H1 (cell line): ENCODE measurements around the gene ZNF837. TPM values are rescaled to one million over a fixed set of nuclear protein-coding genes. Genes with fewer than 3 reads are reported as not detected.

ENCODE experiments used
- CTCF ChIA-PET: fragments of 300-600 bp; sonication (Branson Sonifier 250); formaldehyde crosslinking; loops from one replicate; lab custom pipeline; 2021; ENCODE audit not compliant: partially characterized antibody; lab: Charles Lee
- POLR2A ChIA-PET: fragments of 300-600 bp; sonication (Branson Sonifier 250); formaldehyde crosslinking; loops from one replicate; lab custom pipeline; 2021; ENCODE audit warnings: inconsistent platforms; ENCODE audit not compliant: partially characterized antibody; lab: Charles Lee
- DNase-seq, 2 experiments: peaks; one replicate each; pipeline versions ENCODE4 v3.0.0 to v3.0.0-alpha.2; 2010 to 2022; ENCODE audit warnings: low spot score in 2 of 2, low read depth in 1 of 2, mixed read lengths in 1 of 2
- FAIRE-seq: peaks from 2 replicates; lab custom pipeline; 2011; peaks lifted over from hg19 to GRCh38; lab: Jason Lieb, UNC
- H2AFZ ChIP-seq: 2 replicates; pipeline ENCODE4 v1.8.1; 2012; ENCODE audit warnings: low read length, inconsistent platforms
- H2AK5ac ChIP-seq: 2 replicates; pipeline ENCODE4 v1.6.1; 2013; ENCODE audit warnings: low read depth, low read length
- H2BK120ac ChIP-seq: replicated peaks from 2 replicates; pipeline ENCODE3; 2013; ENCODE audit warnings: low read depth, low read length, inconsistent platforms
- H2BK12ac ChIP-seq: 2 replicates; pipeline ENCODE4 v1.6.1; 2013; ENCODE audit warnings: low read depth, low read length
- H2BK15ac ChIP-seq: 2 replicates; pipeline ENCODE4 v1.6.1; 2013; ENCODE audit warnings: low read length
- H2BK20ac ChIP-seq: 2 replicates; pipeline ENCODE4 v1.6.1; 2013; ENCODE audit warnings: low read length
- H2BK5ac ChIP-seq: 2 replicates; pipeline ENCODE4 v1.6.1; 2013; ENCODE audit warnings: low read depth, low read length
- H3K14ac ChIP-seq: 2 replicates; pipeline ENCODE4 v1.6.1; 2013; ENCODE audit warnings: inconsistent platforms; ENCODE audit not compliant: insufficient read length
- H3K18ac ChIP-seq: 2 replicates; pipeline ENCODE4 v1.6.1; 2013; ENCODE audit warnings: low read length; ENCODE audit errors: extremely low read depth
- H3K23ac ChIP-seq: 2 replicates; pipeline ENCODE4 v1.6.1; 2013; ENCODE audit warnings: inconsistent platforms; ENCODE audit not compliant: insufficient read length
- H3K23me2 ChIP-seq: 2 replicates; pipeline ENCODE4 v1.6.1; 2013; ENCODE audit warnings: low read depth, low read length
- H3K27ac ChIP-seq: 2 replicates; pipeline ENCODE4 v1.6.1; 2011; ENCODE audit warnings: low read depth, low read length, inconsistent platforms
- H3K27me3 ChIP-seq, 4 experiments: replicated peaks in 1 of 4; 1 replicate in 1 of 4; 2 replicates in 3 of 4; pipeline versions ENCODE4 v1.6.1 to v1.8.1; 2011 to 2013; ENCODE audit warnings: low read length in 3 of 4, mild to moderate bottlenecking in 3 of 4, inconsistent platforms in 2 of 4, mixed read lengths in 2 of 4, moderate library complexity in 1 of 4; ENCODE audit not compliant: control insufficient read depth in 3 of 4, insufficient read depth in 3 of 4; ENCODE audit errors: extremely low read depth in 1 of 4
- H3K36me3 ChIP-seq, 4 experiments: 2 replicates each; pipeline versions ENCODE4 v1.6.1 to v1.8.1; 2011 to 2013; ENCODE audit warnings: mild to moderate bottlenecking in 4 of 4, low read length in 3 of 4, moderate library complexity in 2 of 4, control low read depth in 1 of 4, inconsistent platforms in 1 of 4; ENCODE audit not compliant: insufficient read depth in 4 of 4, control insufficient read depth in 2 of 4
- H3K4ac ChIP-seq: replicated peaks from 2 replicates; pipeline ENCODE3; 2013; ENCODE audit warnings: low read length, low read depth, mixed read lengths, inconsistent platforms; ENCODE audit not compliant: insufficient read length
- H3K4me1 ChIP-seq, 4 experiments: replicated peaks in 1 of 4; 1 replicate in 1 of 4; 2 replicates in 3 of 4; pipeline versions ENCODE4 v1.6.1 to v1.8.1; 2011 to 2013; ENCODE audit warnings: low read length in 3 of 4, inconsistent platforms in 2 of 4, mixed read lengths in 1 of 4; ENCODE audit not compliant: insufficient read depth in 4 of 4, control insufficient read depth in 3 of 4
- H3K4me2 ChIP-seq, 2 experiments: 2 replicates each; pipeline versions ENCODE4 v1.6.1 to v1.8.1; 2011 to 2013; ENCODE audit warnings: low read depth in 2 of 2, low read length in 2 of 2, control low read depth in 1 of 2, inconsistent platforms in 1 of 2, mild to moderate bottlenecking in 1 of 2; ENCODE audit not compliant: insufficient read depth in 1 of 2
- H3K4me3 ChIP-seq, 4 experiments: fragments of 200-600, 300-600 bp in 1 of 4; sonication (generic), shearing (Covaris generic), sonication (Bioruptor Twin) in 1 of 4; 2 replicates each; pipeline versions ENCODE4 v1.5.1 to v1.8.1; 2011 to 2016; ENCODE audit warnings: low read length in 4 of 4, low read depth in 3 of 4, control low read depth in 2 of 4, inconsistent platforms in 2 of 4, mild to moderate bottlenecking in 2 of 4, mixed read lengths in 1 of 4, moderate library complexity in 1 of 4; ENCODE audit not compliant: insufficient read depth in 2 of 4; ENCODE audit errors: extremely low read depth in 1 of 4
- H3K56ac ChIP-seq: replicated peaks from 2 replicates; pipeline ENCODE3; 2013; ENCODE audit warnings: low read depth, mild to moderate bottlenecking, mixed read lengths, low read length, inconsistent platforms; ENCODE audit not compliant: insufficient read length
- H3K79me1 ChIP-seq: 2 replicates; pipeline ENCODE4 v1.6.1; 2013; ENCODE audit warnings: low read depth, low read length, control low read depth
- H3K79me2 ChIP-seq, 2 experiments: 2 replicates each; pipeline versions ENCODE4 v1.6.1 to v1.8.1; 2012 to 2013; ENCODE audit warnings: low read length in 2 of 2, mild to moderate bottlenecking in 2 of 2, inconsistent platforms in 1 of 2; ENCODE audit not compliant: insufficient read depth in 2 of 2, control insufficient read depth in 1 of 2
- H3K9ac ChIP-seq, 4 experiments: replicated peaks in 1 of 4; 1 replicate in 1 of 4; 2 replicates in 3 of 4; pipeline versions ENCODE4 v1.6.1 to v1.8.1; 2011 to 2013; ENCODE audit warnings: low read depth in 3 of 4, low read length in 3 of 4, control low read depth in 2 of 4, mild to moderate bottlenecking in 2 of 4, moderate library complexity in 2 of 4, inconsistent platforms in 1 of 4; ENCODE audit errors: extremely low read depth in 1 of 4
- H3K9me3 ChIP-seq, 2 experiments: 2 replicates each; pipeline versions ENCODE4 v1.6.1 to v1.8.1; 2012 to 2013; ENCODE audit warnings: mild to moderate bottlenecking in 2 of 2, moderate library complexity in 2 of 2, control low read depth in 1 of 2, inconsistent platforms in 1 of 2, low read depth in 1 of 2, low read length in 1 of 2, mixed read lengths in 1 of 2; ENCODE audit not compliant: insufficient read depth in 2 of 2
- H4K20me1 ChIP-seq, 2 experiments: replicated peaks in 1 of 2; 2 replicates each; pipeline versions ENCODE3 to v1.8.1; 2011 to 2013; ENCODE audit warnings: inconsistent platforms in 2 of 2, low read length in 2 of 2, mild to moderate bottlenecking in 1 of 2; ENCODE audit not compliant: insufficient read depth in 2 of 2, control insufficient read depth in 1 of 2
- H4K5ac ChIP-seq: 2 replicates; pipeline ENCODE4 v1.6.1; 2013; ENCODE audit warnings: low read length, low read depth, mixed read lengths, inconsistent platforms; ENCODE audit not compliant: insufficient read length
- H4K8ac ChIP-seq: 2 replicates; pipeline ENCODE4 v1.8.0; 2013; ENCODE audit warnings: mild to moderate bottlenecking, moderate library complexity, low read length, inconsistent platforms; ENCODE audit not compliant: insufficient read depth; ENCODE audit errors: extremely low read depth
- H4K91ac ChIP-seq: replicated peaks from 2 replicates; pipeline ENCODE3; 2013; ENCODE audit warnings: low read length, mixed read lengths, inconsistent platforms; ENCODE audit not compliant: insufficient read length
- E2F6 ChIP-seq: IDR thresholded peaks from 2 replicates; pipeline ENCODE4 v1.6.1; 2012; ENCODE audit warnings: inconsistent platforms
- EGR1 ChIP-seq: IDR thresholded peaks from 2 replicates; pipeline ENCODE4 v1.6.1; 2011; ENCODE audit warnings: low read depth, low read length, borderline replicate concordance
- KDM4A ChIP-seq: IDR thresholded peaks from one replicate; pipeline ENCODE4 v1.7.1; 2012; ENCODE audit warnings: low read depth, mild to moderate bottlenecking, moderate library complexity, low read length, inconsistent platforms; ENCODE audit not compliant: severe bottlenecking
- POLR2A ChIP-seq, 2 experiments: IDR thresholded peaks; 1 replicate in 1 of 2; 2 replicates in 1 of 2; pipeline ENCODE4 v1.6.1; 2011; ENCODE audit warnings: low read depth in 2 of 2, low read length in 2 of 2, mild to moderate bottlenecking in 2 of 2; ENCODE audit errors: control extremely low read depth in 1 of 2
- RBBP5 ChIP-seq: IDR thresholded peaks from 2 replicates; pipeline ENCODE4 v1.7.1; 2012; ENCODE audit warnings: low read depth, mild to moderate bottlenecking, inconsistent platforms, low read length, moderate library complexity, borderline replicate concordance
- SIN3A ChIP-seq, 2 experiments: IDR thresholded peaks in 1 of 2; conservative IDR thresholded peaks in 1 of 2; 2 replicates each; pipeline ENCODE4 v1.6.1; 2011 to 2012; ENCODE audit warnings: low read length in 2 of 2, improper control_type of control experiment in 1 of 2, low read depth in 1 of 2, mild to moderate bottlenecking in 1 of 2
- SP2 ChIP-seq: IDR thresholded peaks from 2 replicates; pipeline ENCODE4 v1.6.1; 2012; ENCODE audit warnings: mild to moderate bottlenecking, low read length, inconsistent platforms
- SUZ12 ChIP-seq: fragments of 200-600 bp; sonication (generic); IDR thresholded peaks from 2 replicates; pipeline ENCODE4 v1.6.1; 2012; ENCODE audit warnings: mild to moderate bottlenecking, inconsistent platforms, low read length, moderate library complexity, mixed read lengths
- TAF7 ChIP-seq: optimal IDR thresholded peaks from 2 replicates; pipeline ENCODE3; 2011; ENCODE audit warnings: low read depth, mild to moderate bottlenecking, inconsistent platforms, low read length, moderate library complexity, borderline replicate concordance
- TEAD4 ChIP-seq: IDR thresholded peaks from 2 replicates; pipeline ENCODE4 v1.6.1; 2012; ENCODE audit warnings: low read depth, low read length, inconsistent platforms, mixed read lengths
- WGBS, 2 experiments: shearing (Covaris generic) in 1 of 2; methylation state at CpG; one replicate each; pipeline versions ENCODE4 v1.1.6 to v1.1.7; 2013 to 2015; ENCODE audit warnings: low lambda C conversion rate in 2 of 2, mixed read lengths in 2 of 2, inconsistent platforms in 1 of 2, low coverage in 1 of 2, missing lambda C conversion rate in 1 of 2; ENCODE audit not compliant: insufficient replicate concordance in 2 of 2, insufficient coverage in 1 of 2, insufficient read length in 1 of 2; ENCODE audit errors: extremely low coverage in 1 of 2, missing lambda C conversion rate in 1 of 2; 5-methylcytosine and 5-hydroxymethylcytosine counted together
- polyA plus RNA-seq, 7 experiments: library from polyadenylated mRNA; depleted of rRNA in 3 of 7; stranded (reverse) in 5 of 7; unstranded in 2 of 7; fragments of >200 nt in 5 of 7; fragments of 200-250 nt in 2 of 7; gene quantifications; 1 replicate in 5 of 7; 2 replicates in 1 of 7; 4 replicates in 1 of 7; pipeline versions ENCODE4 v1.2.1 to v1.2.3, GENCODE V29; 2011 to 2013; ENCODE audit warnings: missing spikeins in 2 of 7, mixed read lengths in 2 of 7
- total RNA-seq: library from RNA; stranded (reverse); fragmentation: NEBNext Ultra II Directional; extraction: Animal tissue kit (Norgen Biotek cat#: 25700); gene quantifications from 2 replicates; pipeline ENCODE4 v1.2.1, GENCODE V29; 2021

ZNF837 gene
- total and polyA plus RNA-seq, 2 of the 8 experiments (the other 6 are each of a cell fraction or from before 2014, with no cell fraction given): 1.9 to 3.3 TPM

- CTCF ChIA-PET: no interaction called here
- Histone ChIP-seq H3K14ac (peak within 1 kb of the TSS; percentile 66), H2AK5ac (peak within 1 kb of the TSS; percentile 79; the same call in 1 of the 2 replicates), H2BK20ac (no peak within 1 kb of the TSS), H3K23me2 (peaks cover 19% of the 10 kb centered on the region), H2BK15ac (peak within 1 kb of the TSS; percentile 46; the same call in 1 of the 2 replicates), H3K23ac (no peak within 1 kb of the TSS), H3K4ac (peak within 1 kb of the TSS; percentile 99), H4K8ac (peak within 1 kb of the TSS; percentile 99), H4K20me1 (peaks cover 10 to 13% of the 10 kb centered on the region in 2 experiments), H3K4me1 (peaks cover 0 to 15% (median 9%) of the 10 kb centered on the region in 4 experiments; a peak in 6 of 7 replicates), H3K27ac (peak within 1 kb of the TSS; percentile 94), H3K18ac (peak within 1 kb of the TSS; percentile 95), H3K27me3 (no peaks in the 10 kb centered on the region), H4K91ac (peak within 1 kb of the TSS; percentile 99), H2BK12ac (no peak within 1 kb of the TSS), H2BK120ac (peak within 1 kb of the TSS; percentile 86), H2AFZ (no peak within 1 kb of the TSS; the same call in 1 of the 2 replicates), H4K5ac (peak within 1 kb of the TSS; percentile 100), H3K4me3 (peak within 1 kb of the TSS; percentile 82 to 99 (median 92)), H3K4me2 (peak within 1 kb of the TSS; percentile 95 to 99), H3K56ac (peak within 1 kb of the TSS; percentile 99), H3K79me1 (peaks cover 4% of the 10 kb centered on the region; the same call in 1 of the 2 replicates), H3K36me3 (peaks cover 7 to 31% (median 23%) of the 10 kb centered on the region in 4 experiments), H3K9ac (peak within 1 kb of the TSS; percentile 89 to 95 (median 92)), H3K79me2 (peaks cover 6 to 40% of the 10 kb centered on the region in 2 experiments), H3K9me3 (no peaks in the 10 kb centered on the region), H2BK5ac (peak within 1 kb of the TSS; percentile 97)
- POLR2A ChIA-PET: interaction anchor here (0.6 to 5.8 kb wide), 13 partner anchors 9 to 168 kb away, joined by 3 to 78 read pairs (median 6); partner anchors contain the start of genes CHMP2A, RNF225, ZBTB45 and ZNF497
- DNase-seq (peak; percentile 93 to 95), FAIRE-seq (peak; percentile 91)
- 1% methylated on average over 52 of the region's 64 CpGs; no CpG with 5 or more reads in 1 of the 2 experiments for WGBS, 2 experiments
- TF ChIP-seq SIN3A (conservative IDR thresholded peaks at IDR 0.05 in 1 of 2, IDR thresholded peaks at IDR 0.05 in 1 of 2; ENCODE audit: low read depth in 1 of 2, low read length in 2 of 2) (peak; percentile 76 to 93; a peak in 2 of 4 replicates), TEAD4 (no peak), E2F6 (peak; percentile 77), TAF7 (peak; percentile 78), RBBP5 (peak; percentile 83; the same call in 1 of the 2 replicates), SUZ12 (no peak), EGR1 (0 out of 2 replicates have a peak, but pooled peaks have one; percentile 4), POLR2A (IDR thresholded peaks at IDR 0.05; ENCODE audit: control extremely low read depth in 1 of 2, low read depth in 2 of 2, low read length in 2 of 2) (peak; percentile 53 to 93), KDM4A (peak; percentile 83), SP2 (0 out of 2 replicates have a peak, but pooled peaks have one; percentile 3)
These were observed 5.9 kb upstream of the ZNF837 start, which contains the start of gene RPS5 for GRCh38 chr19:58386576-58387337. TSS of gene RPS5 (plus strand) at chr19:58387269. CDS start at chr19:58388138, 869 bp downstream.
